ENCODE data around the gene FAM107B.

DNA sequence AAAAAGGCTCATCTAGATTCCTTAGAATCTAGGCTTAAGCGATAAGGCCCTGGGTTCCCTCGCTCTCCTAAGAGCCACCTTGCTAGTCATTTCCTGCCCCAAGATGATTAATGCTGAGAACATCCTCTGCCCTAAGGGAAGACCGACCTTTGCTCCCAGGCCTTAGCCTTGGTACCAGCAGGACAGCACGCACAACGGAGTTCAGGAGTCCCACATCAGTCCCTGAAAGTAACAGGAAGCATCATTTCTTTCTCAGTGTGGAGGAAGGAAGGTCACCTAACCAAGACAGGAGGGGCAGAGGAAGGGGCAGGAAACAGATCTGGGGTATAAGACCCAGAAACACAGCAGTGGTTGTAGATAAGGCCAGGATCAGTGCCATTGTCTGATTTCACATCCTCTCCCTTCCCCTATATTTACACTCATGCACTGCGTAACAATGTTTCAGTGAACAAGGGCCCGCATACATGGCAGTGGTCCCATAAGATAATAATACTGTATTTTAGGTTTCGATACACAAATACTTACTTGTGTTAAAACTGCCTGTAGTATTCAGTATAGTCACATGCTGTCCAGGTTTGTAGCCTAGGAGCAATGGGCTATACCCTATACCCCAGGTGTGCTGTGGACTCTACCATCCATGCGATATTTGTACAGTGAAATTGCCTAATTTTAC is 8.1 kb upstream of the FAM107B start:
- TF ChIP-seq BACH2 (CRISPR knock-in tag; IDR thresholded peaks at IDR 0.05; ENCODE audit: borderline replicate concordance) (no peak), ZNF8 (CRISPR knock-in tag; IDR thresholded peaks at IDR 0.05) (no peak), RARB (CRISPR knock-in tag; IDR thresholded peaks at IDR 0.05) (no peak)
- TF ChIP-seq, protein P1, sequence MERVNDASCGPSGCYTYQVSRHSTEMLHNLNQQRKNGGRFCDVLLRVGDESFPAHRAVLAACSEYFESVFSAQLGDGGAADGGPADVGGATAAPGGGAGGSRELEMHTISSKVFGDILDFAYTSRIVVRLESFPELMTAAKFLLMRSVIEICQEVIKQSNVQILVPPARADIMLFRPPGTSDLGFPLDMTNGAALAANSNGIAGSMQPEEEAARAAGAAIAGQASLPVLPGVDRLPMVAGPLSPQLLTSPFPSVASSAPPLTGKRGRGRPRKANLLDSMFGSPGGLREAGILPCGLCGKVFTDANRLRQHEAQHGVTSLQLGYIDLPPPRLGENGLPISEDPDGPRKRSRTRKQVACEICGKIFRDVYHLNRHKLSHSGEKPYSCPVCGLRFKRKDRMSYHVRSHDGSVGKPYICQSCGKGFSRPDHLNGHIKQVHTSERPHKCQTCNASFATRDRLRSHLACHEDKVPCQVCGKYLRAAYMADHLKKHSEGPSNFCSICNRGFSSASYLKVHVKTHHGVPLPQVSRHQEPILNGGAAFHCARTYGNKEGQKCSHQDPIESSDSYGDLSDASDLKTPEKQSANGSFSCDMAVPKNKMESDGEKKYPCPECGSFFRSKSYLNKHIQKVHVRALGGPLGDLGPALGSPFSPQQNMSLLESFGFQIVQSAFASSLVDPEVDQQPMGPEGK (CRISPR knock-in tag; IDR thresholded peaks at IDR 0.05; ENCODE audit: borderline replicate concordance): no peak

Measured in SK-N-SH treated with all-trans-retinoic acid at 6 μM for 48 hours (cell line).